GM21360 (cell line): ENCODE results near the gene IGFBPL1.
"Not testable (repeated sequence)": the region's sequence is repeated elsewhere in the genome, so short reads cannot be mapped to it uniquely, and the experiment has no call there.

Experiments
- ATAC-seq: cut with Tn5 transposase; IDR thresholded peaks from one replicate; pipeline ENCODE4 v1.9.1; 2021; ENCODE audit warnings: mild to moderate bottlenecking, moderate library complexity; ENCODE audit not compliant: unreplicated experiment

The IGFBPL1 gene

DNA sequence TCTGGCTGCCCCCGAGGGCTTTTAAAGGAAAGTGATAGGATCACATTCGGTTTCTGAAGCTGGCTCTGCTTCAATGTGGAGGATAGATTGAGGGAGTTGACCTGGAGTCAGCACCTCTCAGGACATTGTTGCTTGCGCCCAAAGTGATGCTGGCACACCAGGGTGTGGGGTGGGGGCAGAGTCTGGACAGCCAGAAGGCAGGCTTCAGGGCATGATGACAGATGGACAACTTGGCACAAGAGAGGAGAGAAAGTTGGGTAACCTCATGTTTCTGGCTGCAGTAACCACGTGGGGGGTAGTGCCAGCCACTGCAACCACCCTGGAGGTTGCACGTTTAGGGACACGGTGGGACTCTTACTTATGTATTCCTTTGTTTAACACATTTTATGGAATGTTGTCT lies 22.3 kb downstream of the IGFBPL1 start:
- no peak for ATAC-seq

DNA sequence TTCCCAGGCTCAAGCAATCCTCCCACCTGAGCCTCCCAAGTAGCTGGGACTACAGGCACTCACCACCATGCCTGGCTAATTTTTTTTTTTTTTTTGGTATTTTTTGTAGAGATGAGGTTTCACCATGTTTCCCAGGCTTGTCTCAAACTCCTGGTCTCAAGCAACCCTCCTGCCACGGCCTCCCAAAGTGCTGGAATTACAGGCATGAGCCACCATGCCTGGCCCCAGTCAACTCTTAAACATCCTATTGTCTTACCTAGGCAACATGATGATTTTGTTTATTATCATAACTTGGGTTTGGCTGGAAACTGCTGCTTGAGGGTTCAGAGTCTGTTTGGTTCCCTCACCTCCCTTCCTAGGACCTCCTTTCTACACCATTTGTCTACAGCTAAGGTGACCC lies 25.1 kb downstream of the IGFBPL1 start:
- not testable (repeated sequence) for ATAC-seq

DNA sequence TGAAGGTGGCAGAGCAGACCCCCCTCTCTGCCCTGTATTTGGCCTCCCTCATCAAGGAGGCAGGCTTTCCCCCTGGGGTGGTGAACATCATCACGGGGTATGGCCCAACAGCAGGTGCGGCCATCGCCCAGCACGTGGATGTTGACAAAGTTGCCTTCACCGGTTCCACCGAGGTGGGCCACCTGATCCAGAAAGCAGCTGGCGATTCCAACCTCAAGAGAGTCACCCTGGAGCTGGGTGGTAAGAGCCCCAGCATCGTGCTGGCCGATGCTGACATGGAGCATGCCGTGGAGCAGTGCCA lies 27.9 kb downstream of the IGFBPL1 start:
- no peak for ATAC-seq

DNA sequence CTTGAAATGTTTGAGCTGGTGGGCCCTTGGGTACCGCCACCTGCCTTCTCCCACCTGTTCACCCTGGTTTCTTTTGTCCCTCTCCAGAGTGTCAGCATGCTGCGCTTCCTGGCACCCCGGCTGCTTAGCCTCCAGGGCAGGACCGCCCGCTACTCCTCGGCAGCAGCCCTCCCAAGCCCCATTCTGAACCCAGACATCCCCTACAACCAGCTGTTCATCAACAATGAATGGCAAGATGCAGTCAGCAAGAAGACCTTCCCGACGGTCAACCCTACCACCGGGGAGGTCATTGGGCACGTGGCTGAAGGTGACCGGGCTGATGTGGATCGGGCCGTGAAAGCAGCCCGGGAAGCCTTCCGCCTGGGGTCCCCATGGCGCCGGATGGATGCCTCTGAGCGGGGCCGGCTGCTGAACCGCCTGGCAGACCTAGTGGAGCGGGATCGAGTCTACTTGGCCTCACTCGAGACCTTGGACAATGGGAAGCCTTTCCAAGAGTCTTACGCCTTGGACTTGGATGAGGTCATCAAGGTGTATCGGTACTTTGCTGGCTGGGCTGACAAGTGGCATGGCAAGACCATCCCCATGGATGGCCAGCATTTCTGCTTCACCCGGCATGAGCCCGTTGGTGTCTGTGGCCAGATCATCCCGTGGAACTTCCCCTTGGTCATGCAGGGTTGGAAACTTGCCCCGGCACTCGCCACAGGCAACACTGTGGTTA lies 28.4 kb downstream of the IGFBPL1 start:
- ATAC-seq, result no peak

DNA sequence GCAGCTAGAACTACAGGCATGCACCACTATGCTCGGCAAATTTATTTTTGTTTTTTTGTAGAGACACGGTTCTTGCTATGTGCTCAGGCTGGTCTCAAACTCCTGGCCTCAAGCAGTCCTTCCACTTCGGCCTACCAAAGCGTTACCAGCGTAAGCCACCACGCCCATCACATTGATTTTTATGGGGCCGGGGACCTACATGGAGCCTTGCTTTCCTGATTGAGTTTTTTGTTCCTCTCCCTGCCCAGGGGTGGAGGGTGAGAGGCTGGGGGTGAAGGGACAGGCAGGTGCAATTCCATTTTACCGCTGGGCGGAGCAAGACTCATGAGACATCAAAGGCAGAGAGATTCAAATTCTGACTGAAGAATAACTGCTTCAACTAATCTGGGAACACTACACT lies 29.8 kb downstream of the IGFBPL1 start:
- ATAC-seq, result no peak

DNA sequence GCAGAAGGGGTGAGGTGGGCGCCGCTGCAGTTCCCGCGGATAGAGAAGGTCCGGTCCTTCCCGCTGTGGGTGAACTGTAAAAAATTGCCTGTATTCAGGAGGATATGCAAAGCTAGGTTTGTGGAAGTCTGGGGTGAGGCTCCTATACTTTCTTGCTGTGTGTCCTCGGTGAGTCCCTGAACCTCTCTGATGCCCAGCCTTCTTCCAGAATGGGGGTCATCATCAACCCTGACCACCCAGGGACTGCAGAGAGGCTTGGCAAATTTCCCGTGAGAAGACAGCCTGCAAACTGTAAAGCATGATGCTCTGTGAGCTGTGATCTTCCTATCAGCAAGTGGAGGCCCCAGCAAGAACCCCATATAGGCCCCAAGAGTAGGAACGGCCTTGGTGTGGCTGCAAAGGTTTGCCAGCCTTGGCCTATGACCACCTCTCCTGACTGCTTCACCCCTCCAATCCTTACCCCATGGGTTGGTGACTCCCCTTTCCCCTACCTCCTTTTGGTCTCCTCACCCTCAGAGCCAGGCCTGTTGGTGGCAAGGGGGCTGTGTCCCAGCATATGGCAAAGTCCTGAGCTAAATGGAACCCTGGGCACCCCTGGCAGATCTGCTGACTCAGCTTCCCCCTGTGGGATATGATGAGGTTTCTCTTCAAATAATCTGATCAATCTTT lies 31.0 kb downstream of the IGFBPL1 start:
- peak; percentile 6 for ATAC-seq

DNA sequence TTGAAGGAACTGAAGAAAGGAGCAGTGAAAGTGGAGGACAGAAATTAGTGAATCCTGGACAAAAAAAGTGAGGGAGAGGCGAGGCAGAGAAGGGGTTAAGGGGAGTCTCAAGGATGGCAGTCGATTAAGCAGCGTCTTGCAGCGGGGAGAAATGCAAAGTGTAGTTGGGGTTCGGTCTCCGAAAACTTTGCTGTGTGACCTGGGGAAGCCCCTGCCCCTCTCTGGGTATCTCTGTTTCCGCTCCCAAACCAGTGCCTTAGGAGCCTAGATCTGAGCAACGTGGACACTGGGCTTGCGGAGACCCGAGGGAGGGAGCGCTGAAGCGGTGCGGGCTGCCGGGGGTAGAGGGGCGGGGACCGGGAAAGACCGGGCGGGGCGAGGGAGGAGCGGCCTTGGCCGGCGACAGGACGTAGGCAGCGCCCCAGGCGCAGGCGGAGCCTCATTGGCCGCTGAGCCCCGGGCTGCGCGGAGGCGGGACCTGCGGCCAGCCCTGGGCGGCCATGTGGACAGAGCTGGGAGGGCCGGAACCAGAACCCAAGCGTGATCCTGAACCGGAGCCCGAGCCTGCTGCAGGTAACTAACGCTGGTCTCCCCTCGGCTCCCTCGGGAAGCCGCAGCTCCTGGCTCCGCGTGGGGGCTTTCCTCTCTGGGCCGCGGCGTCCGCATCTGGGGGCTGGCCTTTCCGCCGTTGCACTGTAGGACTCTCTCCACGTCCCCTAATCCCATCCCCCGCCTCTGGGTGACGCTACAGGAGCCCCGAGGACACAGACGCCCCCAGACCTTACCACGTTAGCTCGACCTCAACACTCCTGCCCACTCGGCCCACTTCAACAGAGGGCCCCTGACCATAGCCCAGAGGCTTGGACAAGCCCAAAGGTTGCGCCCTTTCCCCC lies 31.8 kb downstream of the IGFBPL1 start, which contains the start of gene ALDH1B1:
Gene ALDH1B1, plus strand, starts transcription at position 468 of the 893 bp plus-strand sequence. CDS start 3,047 bp downstream, outside the sequence.
- ATAC-seq, result peak; percentile 96

DNA sequence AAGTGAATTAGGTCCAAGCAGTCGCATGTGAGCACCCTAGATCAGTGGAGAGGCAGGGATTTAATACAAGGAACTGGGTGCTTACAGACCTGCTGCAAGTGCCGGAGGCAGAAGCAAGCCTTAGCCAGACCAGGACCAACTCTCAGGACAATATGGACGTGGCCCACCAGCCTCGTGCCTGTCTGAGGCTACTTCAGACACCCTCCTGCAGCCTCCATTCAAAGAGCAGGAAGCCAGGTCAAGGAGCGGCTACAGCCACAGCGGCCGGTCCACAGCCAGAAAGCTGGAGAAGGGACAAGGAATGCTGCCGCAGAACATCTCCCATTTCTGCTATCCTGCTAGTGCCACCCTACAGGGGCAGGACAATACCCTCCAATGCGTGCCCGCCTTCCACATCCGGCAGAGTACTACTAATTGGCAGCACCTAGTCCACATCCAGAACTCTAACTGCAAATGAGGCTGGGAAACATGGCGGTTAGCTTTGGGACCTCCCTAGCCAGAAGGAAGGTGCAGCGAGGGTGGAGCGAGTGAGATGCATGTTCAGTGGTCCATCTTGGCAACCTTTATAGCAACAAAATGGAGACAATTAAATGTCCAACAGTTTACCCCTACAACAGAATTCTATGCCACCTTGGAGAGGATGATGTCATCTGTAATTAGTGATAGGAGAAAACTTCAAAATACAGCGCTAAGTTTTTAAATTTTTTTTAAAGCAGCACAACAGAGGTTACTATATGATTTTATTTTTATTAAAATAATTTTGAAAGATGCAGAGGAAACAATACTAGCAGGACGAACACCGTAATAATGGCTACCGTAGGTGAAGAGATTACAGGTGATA lies 32.8 kb downstream of the IGFBPL1 start:
- ATAC-seq, result no peak

DNA sequence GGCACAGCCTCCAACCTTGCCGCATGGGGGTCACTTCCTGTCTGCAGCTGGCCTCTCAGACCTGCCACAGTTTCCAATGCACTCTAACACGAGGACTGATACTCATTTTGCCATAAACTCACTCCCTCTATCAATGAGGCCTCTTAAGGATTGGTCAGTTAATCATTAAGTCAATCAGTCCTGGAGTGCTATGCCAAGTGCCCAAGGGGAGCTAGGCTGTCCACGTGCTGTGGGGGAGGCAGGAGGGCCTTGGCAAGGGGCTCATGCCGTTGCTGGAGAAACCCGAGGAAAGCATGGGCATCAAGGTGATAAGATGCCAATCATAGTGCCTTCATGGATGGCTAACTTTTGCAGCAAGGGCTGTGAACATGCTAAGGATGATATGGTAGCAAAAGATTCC lies 33.4 kb downstream of the IGFBPL1 start:
- no peak for ATAC-seq

DNA sequence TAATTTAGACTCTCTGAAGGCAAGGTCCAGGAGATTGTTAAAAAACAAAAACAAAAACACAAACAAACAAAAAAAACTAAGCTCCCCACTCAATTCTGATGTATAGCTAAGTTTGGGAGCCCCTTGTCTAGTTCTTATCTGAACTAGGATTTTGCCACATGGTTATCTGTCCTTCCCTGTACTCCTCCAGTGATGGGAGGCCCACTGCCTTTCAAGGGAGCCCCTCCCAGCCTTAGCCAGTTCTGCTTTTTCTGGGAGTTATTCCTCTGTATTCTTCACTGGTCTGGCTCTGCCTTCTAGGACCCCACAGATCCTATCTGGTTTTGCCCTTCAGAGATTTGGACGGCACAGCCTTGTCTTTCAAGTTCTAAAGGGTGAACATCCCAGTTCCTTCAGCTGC lies 33.8 kb downstream of the IGFBPL1 start:
- ATAC-seq, result no peak

DNA sequence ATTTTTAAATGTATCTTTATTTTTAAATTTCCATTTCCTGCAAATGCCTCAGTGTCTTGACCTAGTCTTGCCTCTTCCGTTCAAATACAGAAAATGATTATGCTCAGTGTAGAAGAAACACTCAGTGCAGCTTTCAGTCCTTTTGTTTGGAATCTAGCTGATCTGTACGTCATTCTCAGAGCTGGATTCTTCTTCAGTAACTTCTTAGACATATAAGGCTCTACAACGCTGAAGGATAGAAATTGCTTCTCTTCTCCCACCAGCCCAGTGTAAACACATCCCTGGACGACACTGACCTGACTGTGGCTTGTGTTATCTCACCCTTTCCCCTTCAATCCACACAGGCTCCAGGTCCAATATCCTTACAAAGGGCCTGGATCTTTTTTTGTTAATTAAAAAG lies 34.9 kb downstream of the IGFBPL1 start:
- ATAC-seq, result no peak

DNA sequence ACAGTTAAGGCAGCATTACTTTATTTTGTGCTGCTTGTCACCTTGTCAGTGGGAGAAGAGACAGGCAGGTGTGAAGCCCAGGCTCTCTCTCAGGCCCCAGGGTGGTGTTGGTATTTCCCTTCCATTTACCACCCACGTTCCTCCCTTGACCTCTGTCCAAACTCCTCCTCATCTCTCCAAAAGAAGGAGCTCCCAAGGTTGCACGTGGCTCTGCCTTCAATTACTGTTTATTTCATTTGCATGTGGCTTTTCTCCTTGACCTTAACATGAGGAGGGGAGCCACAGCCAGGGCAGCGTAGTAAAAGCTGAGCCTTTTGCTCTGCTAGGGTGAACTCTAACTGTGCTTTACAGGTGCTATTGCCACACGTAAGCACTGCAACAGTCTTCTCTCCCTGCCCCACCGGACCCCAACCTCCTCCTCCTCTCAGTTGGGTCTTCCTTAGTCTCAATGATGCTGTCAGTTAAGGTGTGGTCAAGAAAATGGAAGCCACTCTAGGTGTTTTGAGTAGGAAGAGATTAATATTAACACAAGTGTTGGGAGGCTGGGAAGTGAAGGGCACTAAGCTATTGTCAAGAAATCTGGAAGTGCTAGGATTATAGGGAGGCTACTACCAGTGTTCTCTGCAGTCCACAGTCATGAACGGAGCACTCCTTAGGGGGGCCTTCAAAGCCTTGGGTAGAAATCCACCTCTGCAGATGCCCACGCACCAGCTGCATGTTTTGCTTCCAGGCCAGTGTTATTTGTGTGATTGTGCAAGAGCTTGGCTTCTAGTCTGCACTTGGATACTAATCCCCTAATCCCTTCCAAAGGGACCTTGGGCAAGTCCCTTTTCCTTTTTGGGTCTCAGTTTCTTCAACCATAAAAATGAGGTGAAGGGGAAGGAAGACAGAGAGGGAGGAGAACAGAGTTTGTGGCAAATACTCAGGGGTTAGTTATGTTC lies 35.7 kb downstream of the IGFBPL1 start:
- no peak for ATAC-seq

DNA sequence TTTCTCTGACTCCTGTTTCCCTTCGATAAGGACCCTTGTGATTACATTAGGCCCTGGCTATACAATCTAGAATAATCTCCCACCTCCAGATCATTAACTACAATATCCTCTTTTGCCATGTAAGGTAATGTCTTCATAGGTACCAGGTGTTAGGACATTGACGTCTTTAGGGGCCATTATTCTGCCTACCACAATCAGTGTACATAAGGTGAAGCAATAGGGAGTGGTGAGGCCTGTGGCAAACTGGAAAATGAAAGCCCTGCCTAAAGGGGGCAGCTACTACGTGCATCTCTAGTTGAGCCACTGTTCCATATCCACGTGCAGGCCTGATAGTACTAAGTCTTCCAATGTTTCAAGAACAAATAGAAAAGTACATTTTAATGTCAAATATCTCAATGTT lies 36.5 kb downstream of the IGFBPL1 start:
- ATAC-seq, result no peak

DNA sequence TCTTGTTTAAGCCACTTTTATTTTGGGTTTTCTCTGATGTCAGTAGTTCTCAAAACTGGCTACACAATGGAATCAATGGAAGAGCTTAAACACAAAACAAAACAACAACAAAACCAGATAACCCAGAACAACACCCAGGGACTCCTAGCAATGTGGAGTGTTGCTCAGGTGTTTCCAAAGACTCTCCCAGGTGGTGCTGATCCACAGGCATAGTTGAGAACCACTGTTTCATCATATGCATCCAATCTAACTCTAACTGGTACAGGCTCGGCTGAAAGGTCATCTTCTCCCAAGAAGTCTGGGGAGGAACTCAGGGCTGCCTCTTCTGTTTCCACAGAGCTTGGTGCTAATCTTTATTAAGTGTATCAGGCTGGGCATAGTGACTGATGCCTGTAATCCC lies 37.2 kb downstream of the IGFBPL1 start:
- no peak for ATAC-seq

DNA sequence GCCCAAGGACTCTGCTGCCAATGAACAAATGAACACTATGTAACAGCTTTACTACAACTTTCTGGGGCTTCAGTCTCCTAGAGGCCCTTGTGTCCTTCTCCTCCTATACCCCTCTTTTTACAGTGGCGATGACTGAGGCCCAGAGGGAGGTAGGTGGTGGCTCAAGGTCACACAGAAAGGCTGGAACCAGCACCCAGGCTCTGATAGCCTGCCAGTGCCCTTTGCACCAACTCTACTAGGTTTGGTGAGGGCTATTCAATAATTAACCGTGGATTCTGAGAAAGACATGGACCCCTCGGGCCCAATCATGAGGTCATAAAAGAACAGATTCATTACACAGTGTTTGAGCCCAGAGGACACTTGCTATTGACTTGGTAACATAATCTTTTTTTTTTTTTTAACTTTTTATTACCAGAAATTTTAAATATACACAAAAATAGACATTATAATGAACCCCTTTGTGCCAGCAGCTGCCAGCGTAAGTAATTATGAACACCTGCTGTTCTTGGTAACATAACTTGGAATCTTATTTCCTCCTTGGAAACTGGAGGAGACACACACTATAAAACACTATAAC lies 37.8 kb downstream of the IGFBPL1 start:
- ATAC-seq, result no peak

DNA sequence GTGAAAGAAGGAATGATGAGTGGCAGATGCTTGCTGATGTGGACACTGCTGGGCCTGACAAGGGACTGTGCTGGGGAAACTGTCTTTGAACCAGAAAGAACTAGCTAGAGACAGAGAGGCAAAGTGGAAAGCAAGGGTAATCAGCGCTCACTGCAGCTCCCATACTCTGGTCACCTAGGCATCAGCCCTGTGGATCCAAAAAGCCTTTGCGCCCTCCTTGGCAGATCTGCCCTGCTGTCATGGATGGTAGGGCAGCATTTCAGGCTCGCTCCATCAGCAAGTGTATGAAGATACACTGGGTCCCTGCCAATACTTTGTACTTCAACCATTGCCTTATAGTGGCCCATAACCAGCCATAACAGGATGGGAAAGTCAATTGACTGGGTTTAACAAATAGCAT lies 38.4 kb downstream of the IGFBPL1 start:
- no peak for ATAC-seq

DNA sequence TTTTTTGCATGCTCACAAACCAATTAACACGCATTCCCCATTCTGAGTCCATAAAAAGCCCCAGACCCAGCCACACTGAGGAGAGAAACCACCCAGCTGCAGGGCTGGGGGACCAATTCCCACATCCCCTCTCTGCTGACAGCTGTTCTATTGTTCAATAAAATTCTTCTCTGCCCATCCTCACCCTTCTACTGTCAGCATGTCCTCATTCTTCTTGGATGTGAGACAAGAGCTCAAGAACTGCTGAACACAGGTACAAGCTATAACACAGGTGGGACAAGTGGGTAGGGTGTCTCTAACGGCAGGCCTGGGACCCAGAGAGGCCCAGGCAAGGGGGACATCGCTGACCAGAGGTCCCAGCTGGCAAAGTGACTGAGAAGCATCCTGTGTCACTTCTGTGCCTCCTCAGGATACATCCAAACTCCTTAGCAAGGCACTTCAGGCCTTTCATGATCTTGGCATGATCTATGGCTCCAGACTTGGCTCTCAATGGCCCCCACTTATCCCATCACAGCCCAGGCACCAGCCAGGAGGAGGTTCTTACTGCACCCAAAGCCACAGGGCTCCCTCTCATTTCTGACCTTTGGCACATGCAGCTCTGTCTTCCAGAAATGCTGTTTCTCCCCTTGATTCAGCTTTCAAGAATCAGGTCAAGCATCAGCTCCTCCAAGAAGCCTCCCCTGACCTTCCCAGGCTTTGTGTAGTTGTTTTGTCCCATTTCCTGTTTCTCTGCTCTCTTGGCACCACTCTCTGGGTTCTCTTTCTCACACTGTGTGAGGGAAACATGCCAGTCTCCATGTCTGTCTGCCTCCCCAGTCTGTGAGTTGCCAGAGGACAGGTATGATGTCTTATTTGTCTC lies 39.0 kb downstream of the IGFBPL1 start:
- no peak for ATAC-seq

DNA sequence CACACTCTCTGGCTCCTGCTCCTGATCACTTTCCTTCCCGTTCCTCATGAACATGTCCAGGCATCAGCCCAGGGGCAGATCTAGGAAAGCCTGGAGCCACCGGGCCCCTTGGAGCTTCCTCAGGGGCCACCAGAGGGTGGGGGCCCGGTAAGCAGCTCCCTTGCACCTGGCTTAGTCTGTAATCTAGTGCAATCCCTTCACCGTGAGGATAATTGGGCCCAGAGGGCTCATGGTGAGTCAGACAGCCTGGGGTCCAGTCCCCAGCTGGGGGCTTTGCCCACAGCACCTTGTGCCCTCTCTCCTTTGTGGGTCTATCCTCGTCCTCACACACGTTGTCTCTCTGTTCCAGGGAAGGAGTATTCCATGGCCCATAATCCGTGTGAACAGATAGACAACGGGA lies 42.1 kb downstream of the IGFBPL1 start:
- no peak for ATAC-seq
